Measurements from ENCODE around the gene GNA14. TPM values are rescaled to one million over a fixed set of nuclear protein-coding genes. Genes with fewer than 3 reads are reported as not detected.

The GNA14 gene
- total RNA-seq, 1 donor from 2014 or later, result 1.6 TPM

DNA sequence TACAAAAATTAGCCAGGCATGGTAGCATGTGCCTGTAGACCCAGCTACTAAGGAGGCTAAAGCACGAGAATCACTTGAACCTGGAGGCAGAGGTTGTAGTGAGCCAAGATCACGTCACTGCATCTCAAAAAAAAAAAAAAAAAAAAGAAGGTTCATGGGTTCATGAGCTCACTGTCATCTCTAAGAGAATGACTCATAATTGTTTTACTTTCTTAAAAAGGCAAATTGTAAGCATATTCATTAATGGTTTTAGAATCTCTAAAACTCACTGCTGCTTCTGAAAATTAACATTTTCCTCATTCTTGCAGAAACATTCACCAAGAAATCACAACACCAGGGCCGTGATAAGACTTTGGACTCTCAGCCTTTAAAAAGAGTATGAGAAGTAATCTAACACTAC lies 103.6 kb downstream of the GNA14 start:
- DNase-seq (ENCODE audit: low spot score in 2 of 2) (no peak), FAIRE-seq (no peak)

DNA sequence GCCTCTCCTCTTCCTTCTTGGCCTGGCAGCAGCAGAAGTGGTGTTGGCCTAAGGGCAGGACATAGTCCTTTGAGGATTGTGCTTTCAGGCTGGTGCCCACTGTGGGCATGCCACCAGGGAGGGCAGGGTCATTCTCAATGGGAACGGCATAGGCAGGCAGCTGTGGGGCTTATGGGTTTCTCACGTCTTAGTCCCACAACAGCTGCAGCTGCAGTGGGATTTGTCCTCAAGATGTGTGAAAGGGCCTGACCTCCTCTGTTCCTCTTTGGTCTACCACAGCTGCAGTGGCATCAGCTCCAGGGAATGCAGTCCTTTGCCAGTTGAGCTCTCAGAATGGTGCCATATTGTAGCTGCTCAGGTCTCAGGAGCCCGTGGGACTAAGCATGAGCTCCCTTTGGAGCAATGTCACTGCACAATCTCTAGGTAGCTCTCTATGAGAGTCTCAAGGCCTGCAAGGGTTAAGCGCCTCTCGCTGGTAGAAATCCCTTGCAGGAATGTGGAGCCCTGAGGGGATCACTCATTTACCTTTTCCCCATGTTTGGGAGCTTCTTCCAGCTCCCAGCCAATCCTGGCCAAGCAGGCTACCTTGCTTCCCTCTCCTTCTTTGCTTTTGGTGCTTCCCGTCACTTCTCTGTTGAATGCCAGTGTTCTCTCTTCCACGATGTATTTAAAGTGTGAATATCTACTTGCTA lies 104.8 kb downstream of the GNA14 start:
- DNase-seq (ENCODE audit: low spot score in 2 of 2) (no peak), FAIRE-seq (no peak)

DNA sequence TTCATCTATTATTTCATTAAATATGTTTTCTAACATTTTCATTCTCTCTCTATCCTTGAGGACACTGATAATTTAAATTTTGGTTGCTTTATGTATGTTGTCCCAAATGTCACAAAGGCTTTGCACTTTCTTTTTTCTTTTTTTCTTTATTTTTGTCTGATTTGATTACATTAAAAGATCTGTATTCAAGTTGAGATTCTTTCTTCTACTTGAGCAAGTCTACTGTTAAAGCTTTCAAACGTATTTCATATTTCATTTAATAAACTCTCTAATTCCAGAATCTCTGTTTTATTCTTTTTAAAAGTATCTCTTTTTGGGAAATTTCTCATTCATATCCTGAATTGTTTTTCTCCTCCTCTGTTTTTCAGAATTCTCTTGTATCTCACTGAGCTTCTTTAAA lies 106.5 kb downstream of the GNA14 start:
- no peak for FAIRE-seq

DNA sequence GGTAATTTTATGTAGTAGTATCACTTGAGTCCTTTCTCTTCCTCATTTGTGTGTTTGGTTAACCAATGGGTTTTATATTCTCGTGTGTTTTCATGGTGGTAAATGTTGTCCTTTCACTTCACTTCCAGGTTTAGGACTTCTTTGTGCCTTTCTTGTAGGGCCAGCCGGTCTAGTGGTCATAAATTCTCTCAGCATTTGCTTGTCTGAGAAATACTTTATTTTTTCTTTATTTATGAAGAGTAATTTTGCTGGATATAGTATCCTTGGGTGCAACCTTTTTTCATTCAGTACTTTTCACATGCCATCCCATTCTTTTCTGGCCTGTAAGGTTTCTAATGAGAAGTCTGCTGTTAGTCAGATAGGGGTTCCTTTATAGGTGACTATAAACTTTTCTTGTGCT lies 107.1 kb downstream of the GNA14 start:
- DNase-seq (ENCODE audit: low spot score in 2 of 2) (no peak), FAIRE-seq (no peak)

More for the DNA sequence above, 106.5 kb downstream of the GNA14 start:
- DNase-seq (ENCODE audit: low spot score in 2 of 2), result no peak

DNA sequence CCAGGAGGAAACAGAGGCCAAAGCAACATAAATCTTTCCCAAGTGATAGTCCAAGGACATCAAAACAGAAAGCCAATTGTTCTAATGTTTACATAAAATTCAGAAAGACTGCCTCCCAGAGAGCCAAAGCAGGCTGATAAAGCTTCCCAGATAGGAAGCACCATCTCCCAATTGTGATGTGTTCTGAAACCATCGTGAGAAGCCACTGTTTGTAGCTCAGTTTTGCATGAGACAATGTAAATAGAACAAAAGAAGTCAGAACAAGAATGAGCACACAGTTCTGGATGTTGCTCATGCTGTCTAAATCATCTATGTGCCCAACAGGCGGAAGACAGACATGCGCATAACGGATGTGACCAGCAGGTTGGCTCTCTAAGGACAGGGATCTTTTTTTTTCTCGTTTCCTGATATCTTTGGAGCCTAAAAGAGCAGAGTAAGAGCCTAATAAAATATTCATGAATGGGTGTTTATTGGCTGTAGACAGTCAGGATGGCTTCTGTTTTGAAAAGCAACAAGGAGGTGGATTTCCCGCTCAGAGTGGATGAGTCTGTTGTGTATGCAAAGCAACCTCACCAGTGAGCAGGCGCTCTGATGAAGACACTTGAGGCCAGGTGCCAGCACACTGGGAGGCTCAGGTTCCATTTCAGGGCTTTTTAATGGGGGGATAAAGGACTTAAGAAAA lies 113.6 kb downstream of the GNA14 start:
- peak; percentile 67 for FAIRE-seq
- peak in 1 of 2 donors; percentile 19 for DNase-seq (ENCODE audit: low spot score in 2 of 2)

DNA sequence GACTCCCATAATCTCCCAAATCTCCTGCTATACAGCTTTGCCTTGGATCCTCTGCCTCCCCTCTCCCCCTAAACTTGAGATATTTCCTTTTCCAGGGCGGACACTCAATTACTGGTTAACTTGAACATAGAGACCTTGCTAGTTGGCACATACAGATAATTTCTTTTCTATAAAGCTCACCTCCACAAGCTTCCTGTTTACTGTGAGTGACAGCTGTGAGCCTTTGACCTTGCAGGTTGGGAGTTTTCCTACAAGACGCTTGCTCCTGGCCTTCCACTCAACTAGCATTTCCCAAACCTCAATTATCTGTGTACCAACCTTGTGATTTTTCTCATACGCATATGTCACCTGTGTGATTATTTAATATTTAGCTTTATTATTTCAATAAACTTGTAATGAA lies 114.5 kb downstream of the GNA14 start:
- DNase-seq (ENCODE audit: low spot score in 2 of 2), result no peak
- no peak for FAIRE-seq

DNA sequence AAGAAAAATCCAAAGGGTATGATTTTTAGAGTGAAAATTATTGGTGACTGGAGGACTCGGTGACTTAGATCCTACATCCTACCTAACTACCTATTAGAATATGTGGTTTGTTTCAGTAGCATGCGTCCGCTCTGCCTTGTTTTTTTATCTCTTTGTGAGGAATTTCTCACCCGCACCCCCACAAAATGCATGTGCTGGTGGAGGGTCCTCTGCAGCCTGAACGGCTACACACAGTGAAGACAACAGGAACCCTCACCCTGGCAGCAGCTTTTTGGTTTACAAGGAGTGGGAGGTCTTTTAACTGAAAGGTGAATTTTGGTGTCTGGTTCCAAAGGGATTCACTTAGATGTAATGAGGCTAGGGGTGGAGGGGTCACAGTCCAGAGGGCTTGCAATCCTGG lies 115.5 kb downstream of the GNA14 start:
- FAIRE-seq (no peak), DNase-seq (ENCODE audit: low spot score in 2 of 2) (no peak)

DNA sequence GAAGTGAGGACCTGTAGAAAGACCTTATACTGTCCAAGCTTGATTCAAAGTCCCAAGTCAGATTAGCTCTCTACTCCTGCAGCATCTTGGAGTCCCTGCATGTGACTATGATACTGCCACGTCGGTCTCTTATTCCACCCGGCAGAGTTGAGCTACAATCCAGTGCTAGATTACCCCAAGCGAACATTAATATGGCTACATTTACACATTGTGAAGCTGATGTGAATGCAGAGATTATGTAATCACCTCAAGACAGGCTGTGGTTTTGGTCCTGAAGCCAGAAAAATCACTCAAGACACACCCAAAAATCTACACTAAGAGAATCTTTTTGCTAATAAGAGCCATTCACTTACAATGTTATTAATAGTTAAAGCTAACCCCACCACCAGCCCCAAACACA lies 116.7 kb downstream of the GNA14 start:
- DNase-seq (ENCODE audit: low spot score in 2 of 2) (no peak), FAIRE-seq (no peak)

DNA sequence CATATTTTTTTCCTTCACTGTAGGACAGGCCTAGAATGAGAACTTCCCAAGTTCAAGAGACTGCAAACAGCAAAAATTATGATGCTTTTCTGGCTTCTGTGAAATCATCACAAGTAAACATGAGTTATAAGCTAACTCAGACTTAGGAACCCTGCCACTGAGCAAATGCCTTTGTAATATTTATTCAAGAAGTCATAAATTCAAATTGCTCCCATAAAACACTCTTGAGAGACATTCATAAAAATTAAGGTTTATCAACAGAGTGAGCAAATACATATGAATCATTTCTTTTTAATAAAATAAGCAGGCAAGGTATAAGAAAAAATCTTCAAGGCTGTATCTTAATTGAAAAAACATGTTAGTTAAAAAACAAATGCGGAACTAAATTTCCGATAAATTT lies 124.2 kb downstream of the GNA14 start:
- DNase-seq (ENCODE audit: low spot score in 2 of 2) (no peak), FAIRE-seq (no peak)

DNA sequence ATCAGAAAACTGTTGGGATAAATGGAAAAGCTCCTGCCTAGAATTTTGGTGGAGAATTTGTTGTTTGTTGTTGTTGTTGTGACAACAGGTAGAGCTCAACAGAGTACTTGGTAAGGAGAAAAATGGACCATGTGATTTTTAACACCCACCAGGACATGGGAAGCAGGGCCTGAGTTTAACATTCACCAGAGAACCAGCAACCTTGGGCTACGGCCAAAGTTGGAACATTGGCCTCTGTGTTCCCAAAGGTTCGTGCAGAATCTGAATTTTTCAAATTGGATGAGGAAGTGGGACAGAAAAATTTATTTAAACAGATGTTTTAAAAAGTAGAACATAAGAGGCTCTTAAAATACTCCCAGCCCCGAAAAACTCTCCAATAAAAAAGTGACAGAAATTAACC lies 127.0 kb downstream of the GNA14 start:
- peak; percentile 8 for FAIRE-seq
- DNase-seq (ENCODE audit: low spot score in 2 of 2), result no peak

DNA sequence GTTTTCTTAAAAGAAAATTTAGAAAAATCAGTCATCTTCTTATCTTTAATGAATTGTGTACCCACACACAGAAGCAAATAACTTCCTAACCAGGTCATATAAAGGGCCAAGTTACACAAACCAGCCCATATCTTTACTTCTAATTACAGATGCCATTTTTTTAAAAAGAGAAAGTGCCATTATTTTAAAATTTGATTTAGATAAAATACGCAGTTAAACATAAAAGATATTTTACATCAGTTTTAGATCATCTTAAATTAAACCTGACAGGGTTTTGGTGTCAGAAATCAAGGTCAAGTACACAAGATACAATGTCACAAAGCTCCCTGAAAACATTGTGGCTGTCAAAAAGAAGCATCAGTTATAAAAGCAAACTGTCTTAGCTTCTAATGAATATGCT lies 129.4 kb downstream of the GNA14 start:
- DNase-seq (ENCODE audit: low spot score in 2 of 2) (no peak), FAIRE-seq (no peak)

DNA sequence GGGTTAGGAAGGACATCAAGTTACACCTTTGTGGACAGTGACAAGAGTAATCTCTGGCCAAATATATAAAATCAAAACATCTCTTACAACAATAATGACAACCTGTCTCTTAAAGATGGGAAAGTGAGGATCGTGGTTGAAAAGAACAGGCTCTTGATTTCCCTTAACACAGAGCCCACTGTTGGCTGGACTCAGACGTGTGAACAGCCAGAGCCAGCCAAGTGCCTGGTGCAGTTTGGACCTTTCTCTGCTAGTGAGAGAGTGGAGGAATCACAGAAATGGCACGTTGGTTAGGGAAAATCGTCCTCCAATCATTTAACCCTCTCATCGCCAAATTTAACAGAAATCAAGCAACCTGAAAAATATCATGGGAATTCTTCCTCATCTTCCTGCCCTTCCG lies 131.3 kb downstream of the GNA14 start:
- DNase-seq (ENCODE audit: low spot score in 2 of 2) (no peak), FAIRE-seq (no peak)

DNA sequence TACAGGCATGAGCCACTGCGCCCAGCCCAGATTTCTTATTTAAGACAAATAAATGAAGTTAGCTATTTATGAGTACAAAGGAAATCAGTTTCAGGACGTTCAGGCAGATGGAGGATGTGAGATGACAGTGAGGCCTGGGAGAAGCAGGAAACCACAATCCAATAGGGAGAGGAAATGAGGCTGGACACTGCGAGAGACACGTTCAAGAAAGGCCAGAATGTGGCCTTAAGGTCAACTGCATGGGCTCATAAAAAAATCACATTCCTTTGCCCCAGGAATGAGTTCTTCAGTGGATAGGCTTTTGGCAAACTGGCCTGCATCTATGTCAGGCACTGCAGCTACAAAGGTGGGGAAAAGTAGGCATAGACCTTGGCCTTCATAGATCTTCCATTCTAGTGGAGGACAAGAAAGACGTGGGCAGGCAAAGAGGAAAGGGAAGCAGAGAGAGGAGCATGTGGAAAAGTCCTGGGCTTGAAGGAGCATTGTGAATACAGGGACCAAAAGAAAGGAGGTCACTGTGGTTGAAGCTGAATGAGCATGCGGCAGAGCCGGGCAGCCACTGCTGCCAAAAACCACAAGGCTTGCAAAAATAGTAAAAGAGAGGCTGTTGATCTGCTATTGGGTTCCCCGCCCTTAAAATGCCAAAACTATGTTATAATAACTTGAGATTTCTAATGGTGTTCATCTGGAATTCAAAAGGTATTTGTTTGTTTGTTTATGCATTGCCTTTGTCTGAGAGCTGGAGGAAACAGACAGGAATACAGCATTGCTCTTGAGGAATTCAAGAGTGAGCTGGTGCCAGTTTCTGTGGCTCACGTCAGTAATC lies 133.0 kb downstream of the GNA14 start:
- FAIRE-seq, result no peak

DNA sequence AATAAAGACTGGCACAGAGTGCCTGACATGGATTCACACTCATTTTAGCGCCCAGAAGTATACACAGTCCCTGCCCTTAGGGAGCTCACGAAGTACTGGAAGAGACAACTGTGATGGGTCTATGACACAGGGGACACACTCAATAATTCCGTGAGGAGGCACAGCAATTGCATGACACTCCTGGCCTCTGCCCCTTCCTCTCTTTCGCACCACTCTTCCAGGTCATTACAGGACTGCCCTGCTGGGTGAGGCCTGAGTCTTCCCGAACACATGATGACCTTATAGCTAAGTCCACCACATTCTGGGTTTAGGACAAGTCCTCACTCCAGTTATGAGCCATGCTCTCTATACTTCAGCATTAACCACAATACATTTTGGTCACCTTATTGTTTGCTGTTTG lies 134.7 kb downstream of the GNA14 start:
- FAIRE-seq (no peak), DNase-seq (ENCODE audit: low spot score in 2 of 2) (no peak)

More for the DNA sequence above, 133.0 kb downstream of the GNA14 start:
- DNase-seq (ENCODE audit: low spot score in 2 of 2), result no peak

DNA sequence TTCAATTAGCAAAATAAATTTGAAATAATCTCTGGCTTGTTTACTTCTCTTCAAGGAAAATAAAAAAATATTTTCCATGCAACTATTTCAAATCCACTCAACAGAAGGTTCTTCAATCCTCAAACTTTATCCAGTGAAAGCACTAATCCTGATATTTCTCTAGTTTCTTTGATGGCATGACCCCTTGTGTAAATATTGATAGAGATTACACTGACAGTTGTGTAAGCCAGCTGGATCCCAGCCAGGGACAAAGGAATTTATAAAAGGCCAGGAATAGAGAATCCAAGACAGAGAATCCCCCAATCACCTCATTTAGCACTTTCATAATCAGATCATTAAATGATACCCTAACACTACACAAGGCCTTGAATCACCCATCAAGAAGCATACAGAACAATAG lies 135.2 kb downstream of the GNA14 start:
- FAIRE-seq (no peak), DNase-seq (ENCODE audit: low spot score in 2 of 2) (no peak)

DNA sequence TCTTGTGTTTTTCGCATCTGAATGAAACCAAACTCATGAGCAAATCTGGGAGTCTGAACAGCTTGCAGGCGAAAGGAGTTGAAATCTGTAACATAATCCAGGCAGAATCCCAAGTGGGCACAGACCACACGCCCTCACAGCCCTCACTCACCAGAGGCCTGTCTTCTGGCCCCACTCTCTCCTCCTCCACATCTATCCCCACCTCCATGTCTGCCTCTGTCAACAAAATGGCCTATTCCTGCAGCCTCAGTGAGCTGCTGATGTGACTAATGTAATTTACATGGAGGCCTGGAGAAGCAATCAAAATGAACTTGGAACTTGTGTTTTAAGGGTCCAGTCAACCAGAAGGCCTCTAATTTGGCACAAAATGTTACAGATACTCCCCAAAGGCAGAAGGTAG lies 136.6 kb downstream of the GNA14 start:
- DNase-seq (ENCODE audit: low spot score in 2 of 2) (no peak), FAIRE-seq (no peak)

DNA sequence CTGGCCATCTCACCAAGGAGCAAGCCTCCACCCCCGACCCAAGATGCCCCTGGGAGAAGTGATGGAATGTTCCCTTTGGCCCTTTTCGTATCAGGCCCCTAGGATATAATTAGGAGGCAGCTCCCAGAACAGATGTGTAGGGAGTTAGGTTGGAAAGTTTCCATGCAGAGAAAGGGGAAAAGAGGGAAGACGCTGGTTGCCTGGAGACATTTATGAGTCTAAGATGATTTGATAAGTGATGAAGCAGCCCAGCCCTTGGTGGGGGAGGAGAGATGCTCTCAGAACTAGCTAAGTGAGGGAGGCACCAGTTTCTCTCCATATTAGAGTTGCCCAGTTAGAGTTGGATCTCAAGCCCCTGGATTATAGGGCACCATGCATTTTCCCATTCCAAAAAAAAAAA lies 137.5 kb downstream of the GNA14 start:
- FAIRE-seq, result no peak
- DNase-seq (ENCODE audit: low spot score in 2 of 2), result no peak

DNA sequence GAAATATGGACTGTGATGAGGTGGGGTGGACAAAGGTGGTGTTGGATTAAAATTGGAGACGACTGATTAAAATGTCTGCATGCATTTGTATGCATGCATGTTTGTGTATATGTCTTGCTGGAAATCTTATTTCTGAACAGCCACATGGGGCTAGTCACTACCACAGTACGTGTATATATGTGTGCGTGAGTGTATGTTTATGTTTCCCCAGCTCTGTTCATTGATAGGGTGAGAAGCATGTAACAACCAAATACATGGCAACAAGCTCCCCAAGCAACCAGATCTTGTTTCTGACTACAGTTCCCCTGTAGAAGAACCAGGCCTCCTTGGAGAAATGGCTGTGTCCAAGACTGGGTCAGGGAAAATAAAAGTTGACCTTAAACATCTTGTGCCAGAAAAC lies 139.7 kb downstream of the GNA14 start:
- no peak for DNase-seq (ENCODE audit: low spot score in 2 of 2)
- FAIRE-seq, result no peak

DNA sequence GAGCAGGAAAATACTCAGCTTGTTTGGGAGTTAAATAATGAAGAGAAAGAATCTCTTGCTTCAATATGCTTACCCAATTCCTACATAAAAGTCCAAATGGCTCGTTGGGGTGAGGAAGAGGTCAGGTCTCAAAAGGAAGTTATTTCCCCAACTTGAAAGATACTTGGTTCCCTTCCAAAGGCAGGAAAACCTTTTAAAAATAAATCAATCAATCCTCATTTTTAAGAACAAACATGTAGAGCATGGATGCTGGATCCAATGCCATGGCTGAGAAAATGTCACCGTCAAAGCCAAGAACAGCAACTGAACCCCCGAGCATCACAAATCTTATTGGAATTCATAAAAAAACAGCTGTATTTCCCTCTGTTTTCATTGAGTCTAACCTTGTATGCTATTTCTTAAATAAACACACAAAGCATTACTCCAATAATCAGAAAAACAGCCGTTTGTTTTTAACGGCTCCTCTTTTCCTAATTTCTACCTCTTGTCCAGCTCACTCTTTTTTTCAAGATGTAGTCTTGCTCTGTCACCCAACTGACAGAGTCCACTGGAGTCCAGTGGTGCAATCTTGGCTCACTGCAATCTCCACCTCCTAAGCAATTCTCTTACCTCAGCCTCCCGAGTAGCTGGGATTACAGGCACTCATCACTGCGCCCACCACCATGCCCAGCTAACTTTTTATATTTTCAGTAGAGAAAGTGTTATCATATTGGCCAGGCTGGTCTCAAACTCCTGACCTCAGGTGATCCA lies 140.7 kb downstream of the GNA14 start:
- DNase-seq (ENCODE audit: low spot score in 2 of 2) (no peak), FAIRE-seq (no peak)

DNA sequence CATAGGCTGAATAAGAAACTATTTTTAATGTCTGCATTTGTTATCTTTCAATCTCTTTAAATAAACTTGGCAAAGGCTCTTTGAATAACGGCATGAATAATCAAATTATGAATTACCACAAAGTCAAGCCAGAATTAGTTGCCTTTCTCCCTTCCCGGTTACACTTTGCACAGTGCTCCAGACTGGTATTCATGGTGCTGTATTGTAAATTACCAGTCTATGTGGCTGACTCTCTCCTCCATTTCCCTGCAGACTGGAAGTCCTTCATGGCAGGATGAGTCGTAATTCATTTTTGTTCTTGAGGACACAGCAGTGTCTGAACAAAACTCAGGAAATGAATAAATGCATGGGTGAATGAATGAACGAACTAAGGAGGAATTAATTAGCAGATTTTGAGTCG lies 142.9 kb downstream of the GNA14 start:
- DNase-seq (ENCODE audit: low spot score in 2 of 2) (no peak), FAIRE-seq (no peak)

DNA sequence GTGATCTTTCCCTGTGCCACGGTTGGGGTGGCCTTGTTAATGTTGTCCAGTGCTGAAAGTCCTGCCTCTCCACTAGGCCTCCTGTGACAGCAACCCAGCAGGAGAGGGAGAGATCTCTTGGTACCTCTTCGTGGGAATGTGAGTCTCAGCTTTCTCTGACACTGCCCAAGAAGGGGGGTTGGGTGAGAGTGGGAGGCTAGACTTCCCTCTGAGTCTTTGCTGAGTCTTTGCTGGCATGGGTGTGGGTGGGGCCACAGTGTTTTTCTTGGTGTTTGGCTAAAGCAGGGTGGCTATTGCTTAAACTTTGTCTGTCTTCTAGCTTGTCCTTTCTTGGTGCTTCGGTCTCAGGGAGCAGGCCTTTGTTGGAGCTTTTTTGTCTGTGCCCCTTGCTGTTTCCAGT lies 145.6 kb downstream of the GNA14 start:
- no peak for DNase-seq (ENCODE audit: low spot score in 2 of 2)
- no peak for FAIRE-seq
